H9 (cell line): ENCODE data around the gene CCDC127. TPM values are rescaled to one million over a fixed set of nuclear protein-coding genes. Genes with fewer than 3 reads are reported as not detected.

Experiments
- DNase-seq: peaks from one replicate; pipeline ENCODE4 v3.0.0-alpha.2; 2017
- H2AFZ ChIP-seq: one replicate; pipeline ENCODE4 v1.6.1; 2013; ENCODE audit warnings: mild to moderate bottlenecking, low read length, control low read depth, moderate library complexity
- H2AK5ac ChIP-seq: 2 replicates; pipeline ENCODE4 v1.6.1; 2013; ENCODE audit warnings: low read length, control low read depth, mixed read lengths; ENCODE audit not compliant: insufficient read length
- H2BK120ac ChIP-seq: one replicate; pipeline ENCODE4 v1.6.1; 2013; ENCODE audit warnings: low read depth, mild to moderate bottlenecking, low read length, control low read depth, inconsistent platforms; ENCODE audit not compliant: poor library complexity, severe bottlenecking
- H2BK12ac ChIP-seq: 2 replicates; pipeline ENCODE4 v1.6.1; 2013; ENCODE audit warnings: low read length, control low read depth, mixed read lengths, low read depth; ENCODE audit not compliant: insufficient read length
- H2BK15ac ChIP-seq: 2 replicates; pipeline ENCODE4 v1.6.1; 2013; ENCODE audit warnings: low read depth, low read length, control low read depth
- H2BK20ac ChIP-seq: one replicate; pipeline ENCODE4 v1.6.1; 2013; ENCODE audit warnings: low read depth, mild to moderate bottlenecking, low read length, control low read depth, inconsistent platforms; ENCODE audit not compliant: poor library complexity, severe bottlenecking
- H2BK5ac ChIP-seq: 2 replicates; pipeline ENCODE4 v1.6.1; 2013; ENCODE audit warnings: low read length, control low read depth, mixed read lengths; ENCODE audit not compliant: insufficient read length
- H3K14ac ChIP-seq: 2 replicates; pipeline ENCODE4 v1.6.1; 2013; ENCODE audit warnings: low read length, control low read depth; ENCODE audit not compliant: insufficient read depth
- H3K18ac ChIP-seq: 2 replicates; pipeline ENCODE4 v1.6.1; 2013; ENCODE audit warnings: low read depth, mild to moderate bottlenecking, mixed read lengths, low read length, control low read depth; ENCODE audit not compliant: insufficient read length
- H3K23ac ChIP-seq: 2 replicates; pipeline ENCODE4 v1.6.1; 2013; ENCODE audit warnings: low read length, control low read depth, mixed read lengths, low read depth; ENCODE audit not compliant: insufficient read length
- H3K23me2 ChIP-seq: 2 replicates; pipeline ENCODE4 v1.6.1; 2013; ENCODE audit warnings: low read depth, mild to moderate bottlenecking, mixed read lengths, low read length, control low read depth; ENCODE audit not compliant: insufficient read length, poor library complexity, severe bottlenecking
- H3K27ac ChIP-seq: 2 replicates; pipeline ENCODE4 v1.5.1; 2013; ENCODE audit warnings: low read length, control low read depth, mixed read lengths, low read depth; ENCODE audit not compliant: insufficient read length
- H3K27me3 ChIP-seq: 2 replicates; pipeline ENCODE4 v1.6.1; 2013; ENCODE audit warnings: low read length, control low read depth, inconsistent platforms; ENCODE audit not compliant: insufficient read depth
- H3K4ac ChIP-seq: 2 replicates; pipeline ENCODE4 v1.6.1; 2013; ENCODE audit warnings: low read depth, mild to moderate bottlenecking, control low read depth, inconsistent platforms, low read length, moderate library complexity
- H3K4me1 ChIP-seq: 2 replicates; pipeline ENCODE4 v1.6.1; 2013; ENCODE audit warnings: low read length, control low read depth, inconsistent platforms; ENCODE audit not compliant: insufficient read depth
- H3K4me2 ChIP-seq: 2 replicates; pipeline ENCODE4 v1.6.1; 2013; ENCODE audit warnings: low read length, control low read depth, mixed read lengths; ENCODE audit not compliant: insufficient read length, insufficient read depth
- H3K56ac ChIP-seq: 2 replicates; pipeline ENCODE4 v1.6.1; 2013; ENCODE audit warnings: low read depth, mild to moderate bottlenecking, mixed read lengths, low read length, control low read depth; ENCODE audit not compliant: insufficient read length
- H3K79me1 ChIP-seq: 2 replicates; pipeline ENCODE4 v1.6.1; 2013; ENCODE audit warnings: low read depth, mild to moderate bottlenecking, moderate library complexity, low read length, control low read depth, inconsistent platforms; ENCODE audit not compliant: insufficient read depth, poor library complexity, severe bottlenecking
- H3K79me2 ChIP-seq: 2 replicates; pipeline ENCODE4 v1.6.1; 2013; ENCODE audit warnings: low read length, control low read depth, inconsistent platforms; ENCODE audit not compliant: insufficient read depth
- H3K9ac ChIP-seq: 2 replicates; pipeline ENCODE4 v1.6.1; 2013; ENCODE audit warnings: low read length, control low read depth, mixed read lengths; ENCODE audit not compliant: insufficient read length; ENCODE audit errors: extremely low read depth
- H3K9me3 ChIP-seq: one replicate; pipeline ENCODE4 v1.6.1; 2013; ENCODE audit warnings: low read depth, low read length, inconsistent platforms; ENCODE audit not compliant: control insufficient read depth
- H3T11ph ChIP-seq: one replicate; pipeline ENCODE4 v1.6.1; 2013; ENCODE audit warnings: mild to moderate bottlenecking, low read length, control low read depth, inconsistent platforms
- H4K20me1 ChIP-seq: one replicate; pipeline ENCODE4 v1.6.1; 2013; ENCODE audit not compliant: control insufficient read depth, insufficient read length, insufficient read depth
- H4K5ac ChIP-seq: 2 replicates; pipeline ENCODE4 v1.6.1; 2013; ENCODE audit warnings: low read depth, mild to moderate bottlenecking, mixed read lengths, low read length, control low read depth; ENCODE audit not compliant: insufficient read length
- H4K8ac ChIP-seq: replicated peaks from 2 replicates; pipeline ENCODE4 v1.6.1; 2013; ENCODE audit warnings: low read length, control low read depth, mixed read lengths, low read depth; ENCODE audit not compliant: insufficient read length
- H4K91ac ChIP-seq: 2 replicates; pipeline ENCODE4 v1.6.1; 2013; ENCODE audit warnings: low read depth, mild to moderate bottlenecking, moderate library complexity, mixed read lengths, low read length, control low read depth; ENCODE audit not compliant: insufficient read length
- H3K27ac Mint-ChIP-seq, 3 experiments: 2 replicates in 2 of 3; 3 replicates in 1 of 3; pipeline ENCODE4 v1.8.0; 2020 to 2021; ENCODE audit warnings: mixed read lengths in 3 of 3, mild to moderate bottlenecking in 1 of 3, moderate library complexity in 1 of 3
- H3K27me3 Mint-ChIP-seq: 2 replicates; pipeline ENCODE4 v1.8.0; 2021; ENCODE audit warnings: low read depth, mild to moderate bottlenecking, moderate library complexity, mixed read lengths
- H3K36me3 Mint-ChIP-seq, 3 experiments: 2 replicates in 2 of 3; 3 replicates in 1 of 3; pipeline ENCODE4 v1.8.0; 2020 to 2021; ENCODE audit warnings: low read depth in 3 of 3, mixed read lengths in 3 of 3; ENCODE audit not compliant: insufficient read depth in 1 of 3
- H3K4me1 Mint-ChIP-seq, 2 experiments: 2 replicates each; pipeline ENCODE4 v1.8.0; 2020; ENCODE audit warnings: mixed read lengths in 2 of 2
- H3K4me3 Mint-ChIP-seq, 2 experiments: 2 replicates in 1 of 2; 3 replicates in 1 of 2; pipeline ENCODE4 v1.8.0; 2020 to 2021; ENCODE audit warnings: mild to moderate bottlenecking in 2 of 2, mixed read lengths in 2 of 2, moderate library complexity in 1 of 2
- H3K9me3 Mint-ChIP-seq, 2 experiments: 2 replicates in 1 of 2; 3 replicates in 1 of 2; pipeline ENCODE4 v1.8.0; 2020; ENCODE audit warnings: mild to moderate bottlenecking in 2 of 2, mixed read lengths in 2 of 2, moderate library complexity in 1 of 2
- CTCF ChIP-seq: fragments of 200-600 bp; sonication (generic); conservative IDR thresholded peaks from 3 replicates; pipeline ENCODE4 v1.8.0; 2021; ENCODE audit warnings: antibody characterized with exemption, mild to moderate bottlenecking
- WGBS: extraction: QIAGEN DNeasy Blood & Tissue Kit; methylation state at CpG from one replicate; pipeline ENCODE4 v1.1.7; 2013; ENCODE audit warnings: missing lambda C conversion rate, low lambda C conversion rate, mixed read lengths; ENCODE audit not compliant: insufficient read length; ENCODE audit errors: extremely low coverage; 5-methylcytosine and 5-hydroxymethylcytosine counted together
- total RNA-seq: library from RNA; stranded (reverse); gene quantifications from 2 replicates; pipeline ENCODE4 v1.2.1, GENCODE V29; 2021

CCDC127 gene
- total RNA-seq, 1 experiment from 2014 or later: 9.0 TPM

- H3K27me3 ChIP-seq: no peaks in the 10 kb centered on the region
- H4K8ac ChIP-seq: no peak overlapping the region
- H2BK5ac ChIP-seq: no peak overlapping the region
- no peak overlapping the region for H3K4me3 Mint-ChIP-seq
- H2BK20ac ChIP-seq: no peak overlapping the region
- DNase-seq: peak; percentile 24
- no peak overlapping the region for H3K14ac ChIP-seq
- no peaks in the 10 kb centered on the region; the same call in 1 of the 2 replicates for H3K27me3 Mint-ChIP-seq
- no peak overlapping the region for H2AFZ ChIP-seq
- no peaks in the 10 kb centered on the region for H3K23me2 ChIP-seq
- H2AK5ac ChIP-seq: no peak overlapping the region
- no peak overlapping the region for H3K9ac ChIP-seq
- no peak overlapping the region for H3K4ac ChIP-seq
- H3K56ac ChIP-seq: no peak overlapping the region
- H3K4me1 ChIP-seq: no peaks in the 10 kb centered on the region
- no peaks in the 10 kb centered on the region for H3K79me1 ChIP-seq
- no peak overlapping the region for H3K4me2 ChIP-seq
- no peak overlapping the region for H3K27ac Mint-ChIP-seq
- no peak overlapping the region for H3K18ac ChIP-seq
- H3K23ac ChIP-seq: no peak overlapping the region
- TF ChIP-seq CTCF: no peak
- no peaks in the 10 kb centered on the region for H3K9me3 Mint-ChIP-seq
- H3K4me1 Mint-ChIP-seq: peaks cover 11 to 19% of the 10 kb centered on the region in 2 experiments
- peaks cover 27 to 88% (median 81%) of the 10 kb centered on the region in 3 experiments; a peak in 6 of 7 replicates for H3K36me3 Mint-ChIP-seq
- H2BK12ac ChIP-seq: no peak overlapping the region
- no peak overlapping the region for H4K91ac ChIP-seq
- H3K9me3 ChIP-seq: no peaks in the 10 kb centered on the region
- H4K5ac ChIP-seq: no peak overlapping the region
- no peak overlapping the region for H2BK15ac ChIP-seq
- no peak overlapping the region for H3K27ac ChIP-seq
- H4K20me1 ChIP-seq: no peaks in the 10 kb centered on the region
- no peak overlapping the region for H3T11ph ChIP-seq
- no CpG with 5 or more reads among the region's 11 CpGs for WGBS
- no peak overlapping the region for H2BK120ac ChIP-seq
- H3K79me2 ChIP-seq: no peaks in the 10 kb centered on the region
Observed at GRCh38 chr5:157801-158200, 60.2 kb downstream of the CCDC127 start.
